Activated naive CD4-positive, alpha-beta T cell (primary cell): ENCODE results near the gene TBC1D3B.
"Not testable (repeated sequence)": the region's sequence is repeated elsewhere in the genome, so short reads cannot be mapped to it uniquely, and the experiment has no call there.

ENCODE experiments used
- DNase-seq, 4 experiments: peaks; one replicate each; lab custom pipeline; 2025; lab: John Stamatoyannopoulos, UW

TBC1D3B gene

DNA sequence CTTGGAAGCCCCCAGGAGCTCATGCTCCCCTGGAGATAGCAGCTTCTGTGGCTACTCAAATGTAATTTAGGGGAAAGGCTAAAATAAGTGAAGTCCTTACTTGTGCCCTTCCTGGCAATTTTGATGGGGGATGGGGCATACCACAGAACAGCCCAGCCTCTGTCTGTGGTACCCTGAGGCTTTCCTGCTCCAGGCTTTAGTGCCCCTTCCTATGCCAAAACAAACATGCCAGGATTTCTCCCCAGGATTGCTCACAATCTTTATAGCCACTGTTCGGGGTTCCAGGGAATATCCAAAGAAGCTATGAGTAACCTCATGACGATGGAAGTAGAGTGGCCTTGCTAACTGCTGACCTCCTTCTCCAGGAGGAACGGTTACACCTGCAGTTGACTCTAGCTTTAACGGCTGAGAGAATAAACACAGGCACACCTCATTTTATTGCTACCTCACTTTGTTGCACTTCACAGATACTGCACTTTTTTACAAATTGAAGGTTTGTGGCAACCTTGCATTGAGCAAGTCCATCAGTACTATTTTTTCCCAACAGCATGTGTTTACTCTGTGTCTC, 47.9 kb downstream of the TBC1D3B start:
- DNase-seq: no peak

DNA sequence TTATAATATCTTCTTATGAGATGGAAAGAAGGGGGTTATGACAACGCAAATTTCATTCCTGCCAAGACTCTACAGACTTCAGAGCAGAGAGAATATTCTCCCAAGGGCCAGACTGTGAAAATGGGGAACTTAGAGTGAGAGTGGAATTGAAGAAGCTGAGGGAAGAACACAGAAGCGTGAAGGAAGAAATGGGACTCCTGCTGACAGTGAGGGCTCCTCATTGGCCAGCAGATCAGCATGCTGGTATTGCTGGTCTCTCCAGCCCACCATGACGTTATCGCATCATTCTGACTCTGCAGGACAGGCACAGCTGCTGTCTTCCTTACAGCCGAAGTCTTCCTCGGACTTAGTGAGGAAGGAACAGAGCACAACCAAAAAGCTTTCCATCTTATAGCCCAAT, 48.5 kb downstream of the TBC1D3B start:
- DNase-seq: no peak

DNA sequence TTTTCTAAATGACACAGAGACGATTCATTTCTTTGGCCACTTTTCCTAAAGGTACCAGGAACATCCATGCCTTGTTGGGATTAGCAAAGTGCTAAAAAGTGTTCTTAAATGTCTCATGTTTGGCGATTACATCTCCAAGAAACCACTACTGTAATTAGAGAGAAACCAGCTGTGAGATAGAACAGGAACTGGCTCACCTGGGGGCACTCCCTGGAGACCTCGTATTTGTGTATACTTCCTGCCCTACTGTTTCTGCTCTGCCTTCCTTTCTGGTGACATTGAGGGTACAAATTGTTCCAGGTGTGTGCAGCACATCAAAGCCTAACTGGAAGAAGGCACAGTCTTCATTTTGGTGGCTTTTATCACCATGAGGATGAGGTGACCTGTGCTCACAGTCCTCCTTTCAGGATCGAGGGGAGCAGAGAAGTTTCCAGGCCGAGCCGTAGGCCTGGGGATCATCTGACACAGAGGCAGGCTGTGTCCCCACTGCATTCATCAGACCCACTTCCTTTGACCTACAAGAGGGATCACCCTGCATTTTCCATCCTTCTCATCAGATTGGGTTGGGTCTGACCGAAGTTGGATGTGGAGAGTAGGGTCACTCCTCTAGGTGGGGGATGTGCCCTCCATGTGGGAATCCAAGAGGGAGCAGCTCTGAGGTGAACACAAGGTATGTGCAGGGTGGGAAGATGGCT, 49.1 kb downstream of the TBC1D3B start:
- no peak for DNase-seq

DNA sequence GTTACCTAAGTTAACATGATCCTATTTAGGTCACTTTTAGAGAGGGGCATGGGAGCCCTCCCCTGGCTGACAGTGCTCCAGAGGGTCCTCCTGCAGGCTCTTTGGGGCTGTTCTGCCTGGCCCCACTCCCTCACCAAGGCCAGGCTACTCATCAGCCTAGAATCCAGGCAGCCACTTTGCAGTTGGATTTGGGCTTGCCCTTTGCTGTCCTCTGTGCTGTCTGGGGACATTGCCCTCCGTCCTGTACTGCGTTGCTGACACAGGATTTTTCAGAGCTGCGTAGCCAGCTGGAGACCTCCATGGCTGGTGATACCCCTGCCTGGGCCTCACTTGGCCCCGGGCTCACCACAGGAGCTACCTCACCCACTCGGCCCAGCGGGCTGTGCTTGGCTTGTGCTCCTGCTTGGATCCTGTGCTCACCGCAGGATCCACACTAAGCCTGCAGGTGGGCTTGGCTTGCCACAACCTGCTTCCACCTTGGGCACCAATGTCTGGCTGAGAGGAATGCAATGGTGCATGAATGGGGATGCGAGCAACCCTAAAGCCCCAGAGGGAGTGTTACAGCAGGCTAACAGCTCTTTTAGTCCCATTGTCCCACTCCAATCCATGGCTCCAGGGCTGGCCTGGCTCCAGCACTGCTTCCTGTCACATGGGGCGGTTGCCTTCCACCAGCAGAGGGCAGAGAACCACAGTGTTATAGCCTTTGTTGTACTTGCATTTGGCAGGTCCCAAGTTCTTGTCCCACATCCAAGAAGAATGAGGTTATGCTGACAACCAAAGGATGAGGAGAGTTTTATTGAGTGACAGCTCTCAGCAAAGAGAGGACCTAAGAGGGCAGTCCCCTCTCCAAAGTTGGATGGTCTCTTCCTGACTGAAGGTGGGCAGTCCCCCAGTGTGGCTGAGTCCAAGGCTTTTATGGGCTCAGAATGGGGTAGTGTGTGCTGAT, 51.3 kb downstream of the TBC1D3B start:
- no peak for DNase-seq

DNA sequence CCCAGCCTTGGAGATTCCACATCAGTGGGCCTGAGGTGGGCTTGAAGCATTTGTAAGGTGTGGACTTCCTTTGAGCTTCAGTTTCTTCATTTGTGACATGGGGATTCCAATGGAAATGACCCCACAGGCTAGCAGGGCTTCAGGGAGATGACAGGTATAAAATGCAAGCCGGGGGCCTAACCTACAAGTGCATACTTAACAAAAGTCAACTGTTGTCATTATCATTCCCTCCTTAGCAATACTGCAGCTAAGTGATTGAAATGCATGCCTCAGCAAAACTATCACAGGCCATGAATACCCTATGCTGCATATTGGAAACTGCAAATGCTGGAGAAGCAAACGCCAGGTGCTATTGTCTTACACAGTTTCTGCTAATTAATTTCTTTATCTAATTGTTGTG, 53.0 kb downstream of the TBC1D3B start:
- DNase-seq: no peak

DNA sequence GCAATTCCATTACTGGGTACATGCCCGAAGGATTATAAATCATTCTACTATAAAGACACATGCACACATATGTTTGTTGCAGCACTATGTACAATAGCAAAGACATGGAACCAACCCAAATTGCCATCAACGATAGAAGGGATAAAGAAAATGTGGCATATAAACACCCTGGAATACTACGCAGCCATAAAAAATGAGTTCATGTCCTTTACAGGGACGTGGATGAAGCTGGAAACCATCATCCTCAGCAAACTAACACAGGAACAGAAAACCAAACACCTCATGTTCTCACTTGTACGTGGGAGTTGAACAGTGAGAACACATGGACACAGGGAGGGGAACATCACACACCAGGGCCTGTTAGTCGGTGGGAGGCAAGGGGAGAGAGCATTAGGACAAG, 55.3 kb downstream of the TBC1D3B start:
- DNase-seq: not testable (repeated sequence)

DNA sequence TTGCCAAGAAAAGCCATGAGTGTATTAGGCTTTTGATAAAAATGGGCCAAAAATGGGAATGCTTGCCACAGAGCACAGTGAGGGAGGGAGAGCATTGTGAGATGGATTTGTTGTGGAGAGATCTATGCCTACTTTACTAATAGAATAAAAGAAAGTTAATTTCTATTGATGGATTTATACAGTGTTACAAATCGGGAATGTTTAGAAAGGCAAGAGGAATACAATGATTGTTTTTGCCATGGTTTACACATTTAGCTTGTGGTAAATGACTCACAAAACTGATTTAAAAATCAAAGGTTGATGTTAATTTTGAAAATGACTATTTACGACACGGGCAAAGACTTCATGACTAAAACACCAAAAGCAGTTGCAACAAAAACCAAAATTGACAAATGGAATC, 56.2 kb downstream of the TBC1D3B start:
- DNase-seq: no peak

DNA sequence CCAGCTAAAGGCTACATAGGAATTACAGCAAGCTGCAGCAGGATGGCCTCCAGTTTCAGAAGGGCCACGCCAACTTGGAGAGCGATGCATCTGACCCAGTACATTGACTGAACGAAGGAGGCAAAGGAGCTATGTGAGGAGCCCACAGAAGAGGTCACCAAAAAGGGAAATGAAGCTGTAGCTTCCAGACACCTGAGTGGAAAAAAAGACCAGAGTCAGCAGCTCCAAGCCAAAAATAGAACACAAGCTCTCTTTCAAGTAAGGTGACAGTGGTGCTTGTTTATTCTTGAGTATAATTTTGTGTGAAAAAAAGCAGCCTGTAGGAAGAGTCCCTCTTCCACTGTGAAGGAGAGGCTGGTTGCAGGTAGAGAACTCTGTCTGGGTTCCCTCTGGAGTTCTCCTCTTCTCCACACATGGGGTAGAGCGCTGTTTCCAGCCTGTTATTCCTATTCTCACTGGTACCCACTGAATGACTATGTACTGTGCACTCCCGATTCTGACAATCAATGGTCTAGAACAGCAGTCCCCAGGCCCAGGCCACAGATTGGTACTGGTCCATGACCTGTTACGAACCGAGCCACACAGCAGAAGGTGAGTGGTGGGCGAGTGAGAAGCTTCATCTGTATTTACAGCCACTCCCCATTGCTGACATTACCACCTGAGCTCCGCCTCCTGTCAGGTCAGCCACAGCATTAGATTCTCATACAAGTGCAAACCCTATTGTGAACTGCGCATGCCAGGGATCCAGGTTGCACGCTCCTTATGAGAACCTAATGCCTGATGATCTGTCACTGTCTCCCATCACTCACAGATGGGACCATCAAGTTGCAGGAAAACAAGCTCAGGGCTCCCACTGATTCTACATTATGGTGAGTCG, 57.7 kb downstream of the TBC1D3B start:
- no peak for DNase-seq

DNA sequence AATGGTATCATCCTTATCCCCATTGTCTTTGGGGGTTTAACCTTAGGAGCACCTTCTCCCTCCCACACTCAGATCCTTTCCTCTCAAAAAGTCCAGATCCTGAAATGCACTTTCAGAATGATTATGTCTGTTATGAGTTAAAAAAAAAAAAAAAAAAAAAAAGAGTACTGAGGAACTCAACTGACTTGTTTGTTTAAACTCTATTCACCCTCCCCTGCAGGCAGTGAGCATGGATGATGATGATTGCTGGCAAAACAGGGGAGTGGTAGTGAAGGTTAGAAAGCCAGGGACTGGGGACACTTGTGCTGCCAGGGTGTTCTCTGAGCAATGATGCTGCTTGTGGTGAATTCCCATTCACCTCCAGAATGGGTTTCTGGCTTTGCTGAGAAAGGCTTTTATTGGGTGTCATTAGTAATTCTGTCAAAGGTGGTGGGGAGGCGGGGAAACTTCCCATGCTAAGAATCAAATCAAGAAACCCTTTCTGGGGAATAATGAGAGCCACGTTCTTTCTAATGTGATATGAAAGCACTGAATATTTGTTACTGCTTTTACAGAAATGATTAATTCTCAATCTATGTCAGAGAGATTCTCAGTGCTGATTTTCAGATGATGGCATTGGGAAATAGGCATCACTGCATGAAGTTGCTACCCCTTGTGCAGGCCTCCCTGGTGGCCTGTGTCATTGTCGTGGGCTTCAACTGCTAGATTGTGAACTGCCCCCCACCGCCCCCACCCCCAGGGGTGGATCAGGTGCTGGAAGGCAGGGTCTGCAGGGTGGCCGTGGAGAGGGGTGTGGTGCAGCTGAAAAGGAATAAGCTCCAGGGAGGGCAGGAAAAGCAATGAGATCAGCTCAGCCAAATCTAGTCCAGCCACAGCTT, 58.7 kb downstream of the TBC1D3B start:
- no peak for DNase-seq
